HepG2 (cell line): ENCODE data around the gene LONP1.

ENCODE experiments used
- FOXP1 ChIP-seq, 2 experiments: fragments of 450-650 bp in 1 of 2; IDR thresholded peaks; 2 replicates each; pipeline ENCODE4 v1.6.1; 2017 to 2018; ENCODE audit warnings: antibody characterized with exemption in 1 of 2
- ZNF780A ChIP-seq: sonication (generic); formaldehyde crosslinking; IDR thresholded peaks from 2 replicates; pipeline ENCODE4 v1.8.0; 2022; ENCODE audit warnings: mild to moderate bottlenecking, missing genetic modification reagents, moderate library complexity
- TF ChIP-seq, protein P1 (sequence below): sonication (generic); formaldehyde crosslinking; IDR thresholded peaks from 2 replicates; pipeline ENCODE4 v1.5.0; 2020; ENCODE audit warnings: mild to moderate bottlenecking, missing genetic modification reagents, moderate library complexity
- TF ChIP-seq, protein P2 (sequence below), 2 experiments: IDR thresholded peaks; 2 replicates each; pipeline ENCODE4 v1.6.1; 2011 to 2012; ENCODE audit warnings: low read length in 2 of 2, borderline replicate concordance in 1 of 2, low read depth in 1 of 2, mild to moderate bottlenecking in 1 of 2, moderate library complexity in 1 of 2
- TF ChIP-seq, protein P3 (sequence below): sonication (generic); formaldehyde crosslinking; conservative IDR thresholded peaks from 2 replicates; pipeline ENCODE4 v1.4.0; 2020; ENCODE audit warnings: missing genetic modification reagents

DNA sequence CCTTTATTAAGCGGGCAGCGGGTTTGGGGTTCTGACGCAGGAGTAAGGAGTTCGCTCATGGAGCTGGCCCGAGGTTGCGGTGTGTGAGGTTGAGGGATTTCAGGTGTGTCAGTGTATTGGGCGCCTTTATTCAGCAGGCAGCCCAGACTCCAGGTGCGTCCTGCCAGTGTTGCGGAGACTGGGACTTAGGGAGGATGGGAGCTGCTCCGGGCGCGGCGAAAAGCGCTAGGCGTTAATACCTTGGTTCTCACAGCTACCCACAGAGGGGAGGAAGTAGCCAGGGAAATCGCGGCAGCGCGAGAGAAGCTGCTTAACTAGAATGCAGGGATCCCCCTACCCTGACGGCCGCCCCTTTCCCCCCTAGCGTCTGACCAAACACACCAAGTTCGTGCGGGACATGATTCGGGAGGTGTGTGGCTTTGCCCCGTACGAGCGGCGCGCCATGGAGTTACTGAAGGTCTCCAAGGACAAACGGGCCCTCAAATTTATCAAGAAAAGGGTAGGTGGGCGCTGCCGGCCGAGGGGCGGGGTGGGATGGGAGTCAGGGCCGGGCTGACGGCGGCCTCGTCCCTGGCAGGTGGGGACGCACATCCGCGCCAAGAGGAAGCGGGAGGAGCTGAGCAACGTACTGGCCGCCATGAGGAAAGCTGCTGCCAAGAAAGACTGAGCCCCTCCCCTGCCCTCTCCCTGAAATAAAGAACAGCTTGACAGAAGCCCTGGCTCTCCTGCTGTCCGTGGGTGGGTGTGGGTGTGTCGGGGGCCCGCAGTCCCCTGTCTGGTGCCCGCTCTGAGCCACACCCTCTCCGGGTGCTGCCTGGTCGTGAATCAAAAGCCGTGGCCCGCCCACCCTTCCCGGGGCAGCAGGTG is 28.8 kb downstream of the LONP1 start:
- TF ChIP-seq, protein P1, sequence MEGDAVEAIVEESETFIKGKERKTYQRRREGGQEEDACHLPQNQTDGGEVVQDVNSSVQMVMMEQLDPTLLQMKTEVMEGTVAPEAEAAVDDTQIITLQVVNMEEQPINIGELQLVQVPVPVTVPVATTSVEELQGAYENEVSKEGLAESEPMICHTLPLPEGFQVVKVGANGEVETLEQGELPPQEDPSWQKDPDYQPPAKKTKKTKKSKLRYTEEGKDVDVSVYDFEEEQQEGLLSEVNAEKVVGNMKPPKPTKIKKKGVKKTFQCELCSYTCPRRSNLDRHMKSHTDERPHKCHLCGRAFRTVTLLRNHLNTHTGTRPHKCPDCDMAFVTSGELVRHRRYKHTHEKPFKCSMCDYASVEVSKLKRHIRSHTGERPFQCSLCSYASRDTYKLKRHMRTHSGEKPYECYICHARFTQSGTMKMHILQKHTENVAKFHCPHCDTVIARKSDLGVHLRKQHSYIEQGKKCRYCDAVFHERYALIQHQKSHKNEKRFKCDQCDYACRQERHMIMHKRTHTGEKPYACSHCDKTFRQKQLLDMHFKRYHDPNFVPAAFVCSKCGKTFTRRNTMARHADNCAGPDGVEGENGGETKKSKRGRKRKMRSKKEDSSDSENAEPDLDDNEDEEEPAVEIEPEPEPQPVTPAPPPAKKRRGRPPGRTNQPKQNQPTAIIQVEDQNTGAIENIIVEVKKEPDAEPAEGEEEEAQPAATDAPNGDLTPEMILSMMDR (CRISPR knock-in tag) = no peak
- TF ChIP-seq, protein P2, sequence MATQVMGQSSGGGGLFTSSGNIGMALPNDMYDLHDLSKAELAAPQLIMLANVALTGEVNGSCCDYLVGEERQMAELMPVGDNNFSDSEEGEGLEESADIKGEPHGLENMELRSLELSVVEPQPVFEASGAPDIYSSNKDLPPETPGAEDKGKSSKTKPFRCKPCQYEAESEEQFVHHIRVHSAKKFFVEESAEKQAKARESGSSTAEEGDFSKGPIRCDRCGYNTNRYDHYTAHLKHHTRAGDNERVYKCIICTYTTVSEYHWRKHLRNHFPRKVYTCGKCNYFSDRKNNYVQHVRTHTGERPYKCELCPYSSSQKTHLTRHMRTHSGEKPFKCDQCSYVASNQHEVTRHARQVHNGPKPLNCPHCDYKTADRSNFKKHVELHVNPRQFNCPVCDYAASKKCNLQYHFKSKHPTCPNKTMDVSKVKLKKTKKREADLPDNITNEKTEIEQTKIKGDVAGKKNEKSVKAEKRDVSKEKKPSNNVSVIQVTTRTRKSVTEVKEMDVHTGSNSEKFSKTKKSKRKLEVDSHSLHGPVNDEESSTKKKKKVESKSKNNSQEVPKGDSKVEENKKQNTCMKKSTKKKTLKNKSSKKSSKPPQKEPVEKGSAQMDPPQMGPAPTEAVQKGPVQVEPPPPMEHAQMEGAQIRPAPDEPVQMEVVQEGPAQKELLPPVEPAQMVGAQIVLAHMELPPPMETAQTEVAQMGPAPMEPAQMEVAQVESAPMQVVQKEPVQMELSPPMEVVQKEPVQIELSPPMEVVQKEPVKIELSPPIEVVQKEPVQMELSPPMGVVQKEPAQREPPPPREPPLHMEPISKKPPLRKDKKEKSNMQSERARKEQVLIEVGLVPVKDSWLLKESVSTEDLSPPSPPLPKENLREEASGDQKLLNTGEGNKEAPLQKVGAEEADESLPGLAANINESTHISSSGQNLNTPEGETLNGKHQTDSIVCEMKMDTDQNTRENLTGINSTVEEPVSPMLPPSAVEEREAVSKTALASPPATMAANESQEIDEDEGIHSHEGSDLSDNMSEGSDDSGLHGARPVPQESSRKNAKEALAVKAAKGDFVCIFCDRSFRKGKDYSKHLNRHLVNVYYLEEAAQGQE (IDR thresholded peaks at IDR 0.05; ENCODE audit: borderline replicate concordance in 1 of 2, low read depth in 1 of 2, low read length in 2 of 2) = no peak
- TF ChIP-seq FOXP1 (IDR thresholded peaks at IDR 0.05) = no peak
- no peak for TF ChIP-seq FOXP1 (CRISPR knock-in tag; IDR thresholded peaks at IDR 0.05)
- no peak for TF ChIP-seq ZNF780A
- TF ChIP-seq, protein P3, sequence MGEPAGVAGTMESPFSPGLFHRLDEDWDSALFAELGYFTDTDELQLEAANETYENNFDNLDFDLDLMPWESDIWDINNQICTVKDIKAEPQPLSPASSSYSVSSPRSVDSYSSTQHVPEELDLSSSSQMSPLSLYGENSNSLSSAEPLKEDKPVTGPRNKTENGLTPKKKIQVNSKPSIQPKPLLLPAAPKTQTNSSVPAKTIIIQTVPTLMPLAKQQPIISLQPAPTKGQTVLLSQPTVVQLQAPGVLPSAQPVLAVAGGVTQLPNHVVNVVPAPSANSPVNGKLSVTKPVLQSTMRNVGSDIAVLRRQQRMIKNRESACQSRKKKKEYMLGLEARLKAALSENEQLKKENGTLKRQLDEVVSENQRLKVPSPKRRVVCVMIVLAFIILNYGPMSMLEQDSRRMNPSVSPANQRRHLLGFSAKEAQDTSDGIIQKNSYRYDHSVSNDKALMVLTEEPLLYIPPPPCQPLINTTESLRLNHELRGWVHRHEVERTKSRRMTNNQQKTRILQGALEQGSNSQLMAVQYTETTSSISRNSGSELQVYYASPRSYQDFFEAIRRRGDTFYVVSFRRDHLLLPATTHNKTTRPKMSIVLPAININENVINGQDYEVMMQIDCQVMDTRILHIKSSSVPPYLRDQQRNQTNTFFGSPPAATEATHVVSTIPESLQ (CRISPR knock-in tag) = no peak
